Suprapubic skin (tissue), 3 donors: ENCODE measurements around the gene IFT52.

Source experiments
- CTCF ChIP-seq, 2 donors: fragments of 200-600 bp in 1 of 2; fragments of 450-650 bp in 1 of 2; sonication (generic) in 1 of 2; IDR thresholded peaks; one replicate each; pipeline ENCODE4 v1.5.1; 2016 to 2019; ENCODE audit warnings: antibody characterized with exemption in 2 of 2, mild to moderate bottlenecking in 1 of 2, moderate library complexity in 1 of 2
- POLR2A ChIP-seq, 2 donors: fragments of 450-650 bp; IDR thresholded peaks; one replicate each; pipeline ENCODE4 v1.6.1; 2017; ENCODE audit warnings: antibody characterized with exemption in 2 of 2, mild to moderate bottlenecking in 2 of 2, moderate library complexity in 2 of 2

- TF ChIP-seq CTCF (IDR thresholded peaks at IDR 0.05) (no peak), POLR2A (IDR thresholded peaks at IDR 0.05) (no peak)
These were observed 51.8 kb downstream of the IFT52 start for GRCh38 chr20:43642548-43642947.
